SK-N-SH treated with all-trans-retinoic acid at 6 μM for 48 hours (cell line): ENCODE measurements around the gene CHRNE.

ENCODE experiments used
- ATAC-seq: fragments of 200-7000 bp; cut with Tn5 transposase; 3 replicates; pipeline ENCODE4 v1.9.1; 2020; ENCODE audit warnings: mild to moderate bottlenecking, moderate library complexity
- ARNTL ChIP-seq: fragments of 450-650 bp; formaldehyde crosslinking; IDR thresholded peaks from 2 replicates; pipeline ENCODE4 v1.5.0; 2020; ENCODE audit warnings: low read depth, mild to moderate bottlenecking, moderate library complexity, borderline replicate concordance
- BACH2 ChIP-seq: fragments of 250-450 bp; sonication (Bioruptor Pico); IDR thresholded peaks from 2 replicates; pipeline ENCODE4 v1.9.0; 2021; ENCODE audit warnings: mild to moderate bottlenecking, borderline replicate concordance
- CSDC2 ChIP-seq: fragments of 250-450 bp; sonication (Bioruptor Pico); IDR thresholded peaks from 2 replicates; pipeline ENCODE4 v1.5.0; 2020; ENCODE audit warnings: mild to moderate bottlenecking, moderate library complexity
- ESRRG ChIP-seq: fragments of 250-450 bp; sonication (Bioruptor Pico); IDR thresholded peaks from 2 replicates; pipeline ENCODE4 v1.6.1; 2021; ENCODE audit warnings: mild to moderate bottlenecking
- GLIS3 ChIP-seq: fragments of 250-450 bp; sonication (Bioruptor Pico); IDR thresholded peaks from 2 replicates; pipeline ENCODE4 v1.5.0; 2020; ENCODE audit warnings: mild to moderate bottlenecking, moderate library complexity
- OSR1 ChIP-seq: fragments of 250-450 bp; sonication (Bioruptor Pico); IDR thresholded peaks from 2 replicates; pipeline ENCODE4 v1.8.0; 2022; ENCODE audit warnings: moderate library complexity, mild to moderate bottlenecking, inconsistent platforms
- PATZ1 ChIP-seq: fragments of 250-450 bp; sonication (Bioruptor Pico); IDR thresholded peaks from 2 replicates; pipeline ENCODE4 v1.8.0; 2020; ENCODE audit warnings: mild to moderate bottlenecking, moderate library complexity, borderline replicate concordance
- RARB ChIP-seq: fragments of 250-450 bp; sonication (Bioruptor Pico); IDR thresholded peaks from 2 replicates; pipeline ENCODE4 v1.8.0; 2021; ENCODE audit warnings: mild to moderate bottlenecking, moderate library complexity
- SNAI2 ChIP-seq: fragments of 250-450 bp; sonication (Bioruptor Pico); IDR thresholded peaks from 2 replicates; pipeline ENCODE4 v1.5.0; 2020; ENCODE audit warnings: mild to moderate bottlenecking, moderate library complexity
- TCF4 ChIP-seq: fragments of 250-450 bp; sonication (Bioruptor Pico); IDR thresholded peaks from 2 replicates; pipeline ENCODE4 v1.8.0; 2021; ENCODE audit warnings: mild to moderate bottlenecking, moderate library complexity, borderline replicate concordance
- TOX ChIP-seq: fragments of 250-450 bp; sonication (Bioruptor Pico); IDR thresholded peaks from 2 replicates; pipeline ENCODE4 v1.8.0; 2021; ENCODE audit warnings: mild to moderate bottlenecking, moderate library complexity, borderline replicate concordance
- ZFP30 ChIP-seq: fragments of 450-650 bp; formaldehyde crosslinking; IDR thresholded peaks from 2 replicates; pipeline ENCODE4 v1.5.0; 2022; ENCODE audit warnings: mild to moderate bottlenecking, moderate library complexity
- ZNF565 ChIP-seq: fragments of 450-650 bp; formaldehyde crosslinking; conservative IDR thresholded peaks from 2 replicates; pipeline ENCODE4 v1.5.0; 2020; ENCODE audit warnings: low read depth, mild to moderate bottlenecking, moderate library complexity
- ZNF70 ChIP-seq: fragments of 450-650 bp; formaldehyde crosslinking; IDR thresholded peaks from 2 replicates; pipeline ENCODE4 v1.5.0; 2020; ENCODE audit warnings: mild to moderate bottlenecking, moderate library complexity
- ZNF8 ChIP-seq: fragments of 450-650 bp; formaldehyde crosslinking; IDR thresholded peaks from 2 replicates; pipeline ENCODE4 v1.5.0; 2020; ENCODE audit warnings: mild to moderate bottlenecking, moderate library complexity
- TF ChIP-seq, protein P1 (sequence below): fragments of 250-450 bp; sonication (Bioruptor Pico); IDR thresholded peaks from 2 replicates; pipeline ENCODE4 v1.5.1; 2020; ENCODE audit warnings: low read depth, mild to moderate bottlenecking, moderate library complexity
- TF ChIP-seq, protein P2 (sequence below): fragments of 250-450 bp; sonication (Bioruptor Pico); IDR thresholded peaks from 2 replicates; pipeline ENCODE4 v1.5.1; 2021; ENCODE audit warnings: mild to moderate bottlenecking, moderate library complexity
- TF ChIP-seq, protein P3 (sequence below): fragments of 250-450 bp; sonication (Bioruptor Pico); IDR thresholded peaks from 2 replicates; pipeline ENCODE4 v1.8.0; 2021; ENCODE audit warnings: low read depth, mild to moderate bottlenecking, moderate library complexity, borderline replicate concordance

CHRNE gene

GRCh38 chr17:4903051-4903818, at the start of gene CHRNE:
Gene CHRNE, minus strand, starts transcription at chr17:4903098. Its CDS starts 35 bp downstream, at chr17:4903063.
- TF ChIP-seq ZNF565 (CRISPR knock-in tag): no peak
- TF ChIP-seq TOX (CRISPR knock-in tag): no peak
- TF ChIP-seq GLIS3 (CRISPR knock-in tag): no peak
- TF ChIP-seq OSR1 (CRISPR knock-in tag): no peak
- no peak for TF ChIP-seq BACH2 (CRISPR knock-in tag)
- no peak for TF ChIP-seq SNAI2 (CRISPR knock-in tag)
- TF ChIP-seq PATZ1 (CRISPR knock-in tag): no peak
- TF ChIP-seq, protein P1, sequence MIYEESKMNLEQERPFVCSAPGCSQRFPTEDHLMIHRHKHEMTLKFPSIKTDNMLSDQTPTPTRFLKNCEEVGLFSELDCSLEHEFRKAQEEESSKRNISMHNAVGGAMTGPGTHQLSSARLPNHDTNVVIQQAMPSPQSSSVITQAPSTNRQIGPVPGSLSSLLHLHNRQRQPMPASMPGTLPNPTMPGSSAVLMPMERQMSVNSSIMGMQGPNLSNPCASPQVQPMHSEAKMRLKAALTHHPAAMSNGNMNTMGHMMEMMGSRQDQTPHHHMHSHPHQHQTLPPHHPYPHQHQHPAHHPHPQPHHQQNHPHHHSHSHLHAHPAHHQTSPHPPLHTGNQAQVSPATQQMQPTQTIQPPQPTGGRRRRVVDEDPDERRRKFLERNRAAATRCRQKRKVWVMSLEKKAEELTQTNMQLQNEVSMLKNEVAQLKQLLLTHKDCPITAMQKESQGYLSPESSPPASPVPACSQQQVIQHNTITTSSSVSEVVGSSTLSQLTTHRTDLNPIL: no peak
- no peak for TF ChIP-seq TCF4 (CRISPR knock-in tag)
- ATAC-seq: peak; percentile 81

DNA sequence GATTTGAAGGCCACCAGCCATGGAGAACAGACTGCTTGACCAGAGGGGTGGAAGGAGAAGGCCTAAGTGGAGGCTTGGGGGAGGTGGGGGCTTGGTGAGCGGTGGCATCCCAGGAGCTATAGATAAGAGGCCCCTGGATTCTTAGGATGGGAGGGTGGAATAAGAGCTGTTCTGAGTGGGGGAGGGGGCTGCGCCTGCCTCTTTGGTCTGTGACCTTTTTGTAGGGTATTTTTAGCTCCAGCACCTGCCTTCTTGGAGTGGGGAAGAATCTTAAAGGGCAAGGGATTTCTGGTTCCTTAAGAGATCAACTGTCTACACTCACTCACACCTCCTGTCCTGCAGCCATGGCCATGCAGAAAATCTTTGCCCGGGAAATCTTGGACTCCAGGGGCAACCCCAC, 48.6 kb upstream of the CHRNE start:
- no peak for ATAC-seq
- TF ChIP-seq ESRRG (CRISPR knock-in tag): no peak
- TF ChIP-seq BACH2 (CRISPR knock-in tag): no peak
- no peak for TF ChIP-seq TOX (CRISPR knock-in tag)
- no peak for TF ChIP-seq ZFP30 (CRISPR knock-in tag)
- TF ChIP-seq ZNF8 (CRISPR knock-in tag): no peak
- TF ChIP-seq, protein P2, sequence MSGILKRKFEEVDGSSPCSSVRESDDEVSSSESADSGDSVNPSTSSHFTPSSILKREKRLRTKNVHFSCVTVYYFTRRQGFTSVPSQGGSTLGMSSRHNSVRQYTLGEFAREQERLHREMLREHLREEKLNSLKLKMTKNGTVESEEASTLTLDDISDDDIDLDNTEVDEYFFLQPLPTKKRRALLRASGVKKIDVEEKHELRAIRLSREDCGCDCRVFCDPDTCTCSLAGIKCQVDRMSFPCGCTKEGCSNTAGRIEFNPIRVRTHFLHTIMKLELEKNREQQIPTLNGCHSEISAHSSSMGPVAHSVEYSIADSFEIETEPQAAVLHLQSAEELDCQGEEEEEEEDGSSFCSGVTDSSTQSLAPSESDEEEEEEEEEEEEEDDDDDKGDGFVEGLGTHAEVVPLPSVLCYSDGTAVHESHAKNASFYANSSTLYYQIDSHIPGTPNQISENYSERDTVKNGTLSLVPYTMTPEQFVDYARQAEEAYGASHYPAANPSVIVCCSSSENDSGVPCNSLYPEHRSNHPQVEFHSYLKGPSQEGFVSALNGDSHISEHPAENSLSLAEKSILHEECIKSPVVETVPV (CRISPR knock-in tag): no peak
- TF ChIP-seq SNAI2 (CRISPR knock-in tag): no peak
- no peak for TF ChIP-seq PATZ1 (CRISPR knock-in tag)
- TF ChIP-seq, protein P3, sequence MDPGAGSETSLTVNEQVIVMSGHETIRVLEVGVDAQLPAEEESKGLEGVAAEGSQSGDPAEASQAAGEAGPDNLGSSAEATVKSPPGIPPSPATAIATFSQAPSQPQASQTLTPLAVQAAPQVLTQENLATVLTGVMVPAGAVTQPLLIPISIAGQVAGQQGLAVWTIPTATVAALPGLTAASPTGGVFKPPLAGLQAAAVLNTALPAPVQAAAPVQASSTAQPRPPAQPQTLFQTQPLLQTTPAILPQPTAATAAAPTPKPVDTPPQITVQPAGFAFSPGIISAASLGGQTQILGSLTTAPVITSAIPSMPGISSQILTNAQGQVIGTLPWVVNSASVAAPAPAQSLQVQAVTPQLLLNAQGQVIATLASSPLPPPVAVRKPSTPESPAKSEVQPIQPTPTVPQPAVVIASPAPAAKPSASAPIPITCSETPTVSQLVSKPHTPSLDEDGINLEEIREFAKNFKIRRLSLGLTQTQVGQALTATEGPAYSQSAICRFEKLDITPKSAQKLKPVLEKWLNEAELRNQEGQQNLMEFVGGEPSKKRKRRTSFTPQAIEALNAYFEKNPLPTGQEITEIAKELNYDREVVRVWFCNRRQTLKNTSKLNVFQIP: no peak
- TF ChIP-seq ARNTL (CRISPR knock-in tag): no peak
- TF ChIP-seq CSDC2 (CRISPR knock-in tag): no peak
- no peak for TF ChIP-seq RARB (CRISPR knock-in tag)
- no peak for TF ChIP-seq OSR1 (CRISPR knock-in tag)
- no peak for TF ChIP-seq ZNF70 (CRISPR knock-in tag)
- TF ChIP-seq TCF4 (CRISPR knock-in tag): no peak
- TF ChIP-seq, protein P1: no peak
- no peak for TF ChIP-seq GLIS3 (CRISPR knock-in tag)
- no peak for TF ChIP-seq ZNF565 (CRISPR knock-in tag)
- TF ChIP-seq, all 23 proteins: peak for 0

GRCh38 chr17:4950746-4951204, 47.9 kb upstream of the CHRNE start, which contains the start of gene ENO3:
Gene ENO3, plus strand, starts transcription at chr17:4951119. Its CDS starts 711 bp downstream, at chr17:4951830.
- no peak for ATAC-seq
- no peak for TF ChIP-seq ZNF8 (CRISPR knock-in tag)
- TF ChIP-seq ZNF70 (CRISPR knock-in tag): no peak
- TF ChIP-seq, protein P1: no peak
- TF ChIP-seq ZFP30 (CRISPR knock-in tag): no peak
- TF ChIP-seq, all 23 proteins: peak for 0
